ENCODE data around the gene DLX2.

Gene DLX2

DNA sequence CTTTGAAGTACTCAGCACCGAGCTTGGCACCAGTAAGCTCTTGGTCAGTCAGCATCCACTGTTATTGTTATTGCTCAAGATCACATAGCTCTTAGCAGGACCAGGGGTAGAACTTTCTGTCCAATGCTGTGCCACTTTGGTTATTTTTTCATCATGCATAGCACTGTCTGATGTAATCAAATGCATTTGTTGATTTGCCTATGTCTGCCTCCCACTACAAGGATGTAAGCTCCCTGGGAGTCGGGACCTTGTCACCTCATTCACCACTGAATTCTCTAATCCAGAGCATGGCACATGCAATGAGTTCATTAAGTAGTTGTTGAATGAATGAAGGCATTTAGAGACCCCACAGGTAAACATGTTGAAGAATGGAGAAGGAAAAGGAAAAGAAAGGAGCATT, 46.4 kb downstream of the DLX2 start:
- in situ Hi-C loops (cut with HindIII; ENCODE audit: low sequenced_read_pairs): no loop called here

DNA sequence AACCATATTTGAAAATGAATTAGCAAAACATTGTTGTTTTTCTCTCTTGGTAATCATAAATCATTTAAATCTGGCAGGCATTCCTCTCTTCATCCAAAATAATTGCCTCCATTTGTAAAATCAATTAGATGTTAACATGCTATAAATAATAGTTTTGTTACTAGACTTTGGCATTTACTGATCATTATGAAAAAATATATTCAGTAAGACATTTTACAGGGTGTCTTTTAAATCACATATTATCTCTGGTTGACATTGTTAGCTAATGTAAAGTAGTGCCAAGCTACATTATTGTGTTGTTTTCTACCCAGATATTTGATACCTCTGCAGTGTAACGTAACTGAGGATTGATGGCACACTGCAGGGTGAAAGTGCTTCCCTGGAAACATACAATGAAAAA, 49.2 kb downstream of the DLX2 start:
- in situ Hi-C loops (cut with HindIII; ENCODE audit: low sequenced_read_pairs): no loop called here

DNA sequence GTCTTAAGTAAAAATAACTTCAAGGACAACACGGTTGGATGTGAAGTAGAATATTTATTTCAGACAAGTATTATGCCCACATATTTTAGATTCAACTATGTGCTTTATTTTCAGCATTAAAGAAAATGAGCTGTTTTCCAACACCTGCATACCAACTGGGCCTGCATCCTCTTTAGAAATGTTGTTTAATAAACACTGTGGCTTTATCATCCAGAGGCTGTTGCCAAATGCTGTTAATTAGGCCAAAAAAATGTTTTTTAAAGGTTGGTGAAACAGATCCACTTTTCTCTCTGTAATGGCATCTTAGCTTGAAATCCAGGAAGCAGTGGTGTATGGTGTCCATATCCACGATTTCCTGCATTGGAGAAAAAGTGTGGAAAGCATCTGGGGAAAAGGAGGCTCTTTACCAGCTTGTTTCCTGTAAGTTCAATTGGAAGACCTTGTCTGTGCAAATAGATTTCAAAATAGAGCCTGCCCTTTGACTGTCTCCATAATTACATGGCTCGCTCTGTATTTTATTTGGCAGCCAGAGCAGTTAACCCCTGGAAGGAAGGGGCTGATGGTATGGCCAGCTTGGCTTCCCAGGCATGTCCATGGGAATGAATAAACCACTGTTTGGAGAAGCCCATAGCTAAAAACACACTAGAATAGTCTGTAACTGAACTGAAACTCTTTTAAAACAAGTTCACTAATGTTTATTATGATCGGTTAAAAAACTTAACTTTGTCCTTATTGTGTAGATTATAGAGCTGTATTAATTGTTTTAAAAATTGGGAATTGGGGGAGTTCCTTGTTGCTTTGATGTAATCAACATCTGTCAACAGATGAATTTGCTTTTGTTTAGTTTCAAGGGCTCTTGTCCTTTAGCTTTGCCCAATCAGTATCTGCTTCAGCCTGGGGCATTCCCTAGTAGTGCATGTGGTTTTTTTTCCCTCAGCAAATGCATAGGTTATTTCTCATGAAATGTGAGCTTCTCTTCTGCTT, 50.4 kb downstream of the DLX2 start:
- in situ Hi-C loops (cut with HindIII; ENCODE audit: low sequenced_read_pairs): no loop called here

DNA sequence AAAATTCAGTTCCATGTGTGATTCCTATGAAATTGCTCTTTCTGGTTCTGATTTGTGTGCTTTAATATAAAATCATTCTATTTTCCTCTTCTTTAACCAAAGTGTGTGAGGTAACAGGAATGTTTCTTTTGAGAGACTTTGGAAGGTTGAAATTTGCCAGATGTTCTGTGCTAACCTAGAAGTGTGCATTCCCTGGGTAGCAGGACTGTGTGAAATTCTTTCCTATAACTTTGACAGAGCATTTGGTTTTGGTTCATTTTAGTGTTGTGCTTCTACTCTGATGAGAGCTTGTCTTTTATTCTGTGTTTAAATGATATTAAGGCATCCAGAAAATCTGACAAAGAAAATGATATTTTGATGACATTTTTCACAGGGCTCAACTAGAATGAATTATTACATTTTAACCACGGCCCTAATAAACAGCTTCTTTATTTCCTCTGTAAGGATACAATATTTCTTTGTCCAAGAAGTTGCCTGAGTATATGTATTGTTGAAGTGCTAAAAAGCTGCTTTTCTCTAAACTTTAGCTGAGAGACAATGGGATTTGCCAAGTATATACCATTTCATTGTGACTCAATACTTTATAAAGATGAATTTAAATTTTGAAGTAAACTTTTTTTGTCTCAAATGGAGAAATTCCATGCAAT, 52.1 kb downstream of the DLX2 start:
- in situ Hi-C loops (cut with HindIII; ENCODE audit: low sequenced_read_pairs): no loop called here

DNA sequence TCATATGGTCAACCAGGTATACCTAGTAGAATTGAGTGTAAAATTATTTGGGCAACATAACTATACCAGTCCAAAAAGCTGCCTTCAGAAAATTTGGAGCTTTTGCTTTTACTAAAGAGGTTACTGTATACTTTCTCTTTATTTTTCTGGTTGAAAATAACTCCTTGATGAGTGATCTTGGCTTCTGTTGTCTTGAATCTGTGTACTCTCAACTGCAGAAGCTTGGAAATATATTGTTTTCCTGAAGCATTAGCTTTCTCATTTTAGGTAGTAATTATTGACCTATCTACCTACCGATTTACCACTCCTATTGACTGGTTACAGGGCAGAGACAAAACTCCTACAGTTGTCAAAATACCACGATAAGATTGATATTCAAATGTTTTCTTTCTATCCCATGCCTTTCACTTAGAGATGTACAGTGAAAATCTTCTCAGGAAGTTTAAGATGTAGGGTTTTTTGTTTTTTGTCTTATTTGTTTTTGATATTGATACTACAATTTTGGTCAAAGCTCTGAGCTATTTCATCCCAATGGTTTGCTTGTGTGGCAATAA, 53.1 kb downstream of the DLX2 start:
- in situ Hi-C loops (cut with HindIII; ENCODE audit: low sequenced_read_pairs): no loop called here
